HepG2 (cell line): ENCODE data around the gene ATP6V0E1. TPM values are rescaled to one million over a fixed set of nuclear protein-coding genes. Genes with fewer than 3 reads are reported as not detected.

Source experiments
- ASH2L ChIP-seq: fragments of 300-600, 200-600 bp; sonication (generic); IDR thresholded peaks from 2 replicates; pipeline ENCODE4 v1.7.0; 2017; ENCODE audit warnings: low read depth, mild to moderate bottlenecking, moderate library complexity, mixed read lengths, low read length; ENCODE audit not compliant: insufficient read length
- ATAD3A ChIP-seq: sonication (generic); formaldehyde crosslinking; IDR thresholded peaks from 2 replicates; pipeline ENCODE4 v1.4.0; 2020; ENCODE audit warnings: missing genetic modification reagents
- ETS1 ChIP-seq: sonication (generic); formaldehyde crosslinking; IDR thresholded peaks from 2 replicates; pipeline ENCODE4 v1.4.0; 2020; ENCODE audit warnings: missing genetic modification reagents
- GTF2F1 ChIP-seq: fragments of 150-350 bp; IDR thresholded peaks from 2 replicates; pipeline ENCODE4 v1.6.1; 2014; ENCODE audit warnings: low read length
- HNRNPK ChIP-seq: fragments of 200-400 bp; formaldehyde crosslinking; IDR thresholded peaks from 2 replicates; pipeline ENCODE4 v1.6.1; 2018; ENCODE audit warnings: low read length, low read depth, moderate library complexity, mild to moderate bottlenecking; ENCODE audit not compliant: poor library complexity, severe bottlenecking
- HOMEZ ChIP-seq: IDR thresholded peaks from 2 replicates; pipeline ENCODE4 v1.6.1; 2016; ENCODE audit warnings: low read depth
- JDP2 ChIP-seq: sonication (generic); formaldehyde crosslinking; IDR thresholded peaks from 2 replicates; pipeline ENCODE4 v1.8.1; 2022; ENCODE audit warnings: missing genetic modification reagents, borderline replicate concordance
- NBN ChIP-seq: fragments of 450-650 bp; conservative IDR thresholded peaks from 2 replicates; pipeline ENCODE4 v1.6.1; 2017
- NFE2 ChIP-seq: sonication (generic); formaldehyde crosslinking; IDR thresholded peaks from 2 replicates; pipeline ENCODE4 v1.4.0; 2020; ENCODE audit warnings: missing genetic modification reagents
- POLR2G ChIP-seq: fragments of 200-400 bp; formaldehyde crosslinking; IDR thresholded peaks from 2 replicates; pipeline ENCODE4 v1.6.1; 2018; ENCODE audit warnings: mild to moderate bottlenecking, low read depth, low read length, moderate library complexity
- PRDM4 ChIP-seq: sonication (generic); formaldehyde crosslinking; IDR thresholded peaks from 2 replicates; pipeline ENCODE4 v1.9.0; 2021; ENCODE audit warnings: missing genetic modification reagents, borderline replicate concordance
- RAD51 ChIP-seq: fragments of 450-650 bp; IDR thresholded peaks from 2 replicates; pipeline ENCODE4 v1.6.1; 2016; ENCODE audit warnings: borderline replicate concordance
- RNF219 ChIP-seq: sonication (generic); formaldehyde crosslinking; IDR thresholded peaks from 2 replicates; pipeline ENCODE4 v1.5.0; 2020; ENCODE audit warnings: mild to moderate bottlenecking, missing genetic modification reagents
- U2AF2 ChIP-seq: fragments of 200-400 bp; formaldehyde crosslinking; IDR thresholded peaks from 2 replicates; pipeline ENCODE4 v1.6.1; 2017; ENCODE audit warnings: low read depth, mild to moderate bottlenecking, low read length
- ZBTB21 ChIP-seq: sonication (generic); formaldehyde crosslinking; IDR thresholded peaks from 2 replicates; pipeline ENCODE4 v1.4.0; 2020; ENCODE audit warnings: missing genetic modification reagents
- ZNF484 ChIP-seq: sonication (generic); formaldehyde crosslinking; IDR thresholded peaks from 2 replicates; pipeline ENCODE4 v1.5.1; 2020; ENCODE audit warnings: mild to moderate bottlenecking, low read depth, missing genetic modification reagents, borderline replicate concordance
- ZNF546 ChIP-seq: sonication (generic); formaldehyde crosslinking; conservative IDR thresholded peaks from 2 replicates; pipeline ENCODE4 v1.8.1; 2023; ENCODE audit warnings: mild to moderate bottlenecking, missing genetic modification reagents
- ZNF768 ChIP-seq: sonication (generic); formaldehyde crosslinking; IDR thresholded peaks from 2 replicates; pipeline ENCODE4 v1.4.0; 2020; ENCODE audit warnings: missing genetic modification reagents
- ZNF784 ChIP-seq: sonication (generic); formaldehyde crosslinking; IDR thresholded peaks from 2 replicates; pipeline ENCODE4 v1.5.1; 2020; ENCODE audit warnings: missing genetic modification reagents, mild to moderate bottlenecking, borderline replicate concordance
- ZNF878 ChIP-seq: sonication (generic); formaldehyde crosslinking; IDR thresholded peaks from 2 replicates; pipeline ENCODE4 v1.8.1; 2023; ENCODE audit warnings: mild to moderate bottlenecking, missing genetic modification reagents, moderate library complexity
- polyA plus RNA-seq, 8 experiments: library from polyadenylated mRNA; depleted of rRNA in 3 of 8; stranded (reverse) in 7 of 8; unstranded in 1 of 8; fragments of >200 nt; fragmentation: Illumina TruSeq in 4 of 8; extraction: Trizol in 4 of 8; gene quantifications; 2 replicates each; pipeline versions ENCODE4 v1.2.1 to v1.2.3, GENCODE V29; 2011 to 2016; ENCODE audit warnings: low read depth in 4 of 8, missing spikeins in 1 of 8, mixed read lengths in 1 of 8; ENCODE audit not compliant: insufficient read depth in 1 of 8
- total RNA-seq, 5 experiments: library from RNA; depleted of rRNA; stranded (reverse); fragments of >200 nt; fragmentation: Illumina TruSeq; extraction: Trizol; gene quantifications; 2 replicates each; pipeline ENCODE4 v1.2.3, GENCODE V29; 2016; ENCODE audit warnings: low read depth in 1 of 5

Gene ATP6V0E1
- total and polyA plus RNA-seq, 2 of the 13 experiments (the other 11 are each of a cell fraction or from before 2014, with no cell fraction given) = 143 to 215 TPM

- TF ChIP-seq POLR2G = peak; percentile 64
- TF ChIP-seq ETS1 (CRISPR knock-in tag) = 0 out of 2 replicates have a peak, but pooled peaks have one; percentile 70
- no peak for TF ChIP-seq ATAD3A (CRISPR knock-in tag)
- TF ChIP-seq HNRNPK = peak; percentile 5
- no peak for TF ChIP-seq ASH2L
- no peak for TF ChIP-seq ZBTB21
- TF ChIP-seq ZNF768 (CRISPR knock-in tag) = no peak; the same call in 1 of the 2 replicates
- no peak for TF ChIP-seq ZNF784 (CRISPR knock-in tag)
- no peak for TF ChIP-seq GTF2F1
- TF ChIP-seq RNF219 = no peak
- no peak for TF ChIP-seq ZNF878 (CRISPR knock-in tag)
- TF ChIP-seq ZNF546 (CRISPR knock-in tag) = peak; percentile 75; the same call in 1 of the 2 replicates
- TF ChIP-seq RAD51 = peak; percentile 95
- TF ChIP-seq JDP2 (CRISPR knock-in tag) = no peak
- TF ChIP-seq ZNF484 = no peak
- no peak for TF ChIP-seq NBN
- no peak for TF ChIP-seq PRDM4
- no peak for TF ChIP-seq NFE2 (CRISPR knock-in tag)
- 0 out of 2 replicates have a peak, but pooled peaks have one; percentile 57 for TF ChIP-seq U2AF2
- TF ChIP-seq HOMEZ = no peak
Measured at GRCh38 chr5:173055983-173056782, 72.6 kb downstream of the ATP6V0E1 start, which contains the start of gene CREBRF (continued).
